ENCODE measurements around the gene MSL1. TPM values are rescaled to one million over a fixed set of nuclear protein-coding genes. Genes with fewer than 3 reads are reported as not detected.

The MSL1 gene
- total RNA-seq, 4 donors from 2014 or later: 42.0 to 87.6 (median 61.7) TPM

GRCh38 chr17:40177275-40177874 lies 55.6 kb downstream of the MSL1 start, which contains the start of gene RAPGEFL1:
TSS of gene RAPGEFL1 (plus strand) at chr17:40177470. CDS start at chr17:40177862, 392 bp downstream.
- TF ChIP-seq, protein P1, sequence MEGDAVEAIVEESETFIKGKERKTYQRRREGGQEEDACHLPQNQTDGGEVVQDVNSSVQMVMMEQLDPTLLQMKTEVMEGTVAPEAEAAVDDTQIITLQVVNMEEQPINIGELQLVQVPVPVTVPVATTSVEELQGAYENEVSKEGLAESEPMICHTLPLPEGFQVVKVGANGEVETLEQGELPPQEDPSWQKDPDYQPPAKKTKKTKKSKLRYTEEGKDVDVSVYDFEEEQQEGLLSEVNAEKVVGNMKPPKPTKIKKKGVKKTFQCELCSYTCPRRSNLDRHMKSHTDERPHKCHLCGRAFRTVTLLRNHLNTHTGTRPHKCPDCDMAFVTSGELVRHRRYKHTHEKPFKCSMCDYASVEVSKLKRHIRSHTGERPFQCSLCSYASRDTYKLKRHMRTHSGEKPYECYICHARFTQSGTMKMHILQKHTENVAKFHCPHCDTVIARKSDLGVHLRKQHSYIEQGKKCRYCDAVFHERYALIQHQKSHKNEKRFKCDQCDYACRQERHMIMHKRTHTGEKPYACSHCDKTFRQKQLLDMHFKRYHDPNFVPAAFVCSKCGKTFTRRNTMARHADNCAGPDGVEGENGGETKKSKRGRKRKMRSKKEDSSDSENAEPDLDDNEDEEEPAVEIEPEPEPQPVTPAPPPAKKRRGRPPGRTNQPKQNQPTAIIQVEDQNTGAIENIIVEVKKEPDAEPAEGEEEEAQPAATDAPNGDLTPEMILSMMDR (IDR thresholded peaks at IDR 0.05; ENCODE audit: low read depth): no peak

DNA sequence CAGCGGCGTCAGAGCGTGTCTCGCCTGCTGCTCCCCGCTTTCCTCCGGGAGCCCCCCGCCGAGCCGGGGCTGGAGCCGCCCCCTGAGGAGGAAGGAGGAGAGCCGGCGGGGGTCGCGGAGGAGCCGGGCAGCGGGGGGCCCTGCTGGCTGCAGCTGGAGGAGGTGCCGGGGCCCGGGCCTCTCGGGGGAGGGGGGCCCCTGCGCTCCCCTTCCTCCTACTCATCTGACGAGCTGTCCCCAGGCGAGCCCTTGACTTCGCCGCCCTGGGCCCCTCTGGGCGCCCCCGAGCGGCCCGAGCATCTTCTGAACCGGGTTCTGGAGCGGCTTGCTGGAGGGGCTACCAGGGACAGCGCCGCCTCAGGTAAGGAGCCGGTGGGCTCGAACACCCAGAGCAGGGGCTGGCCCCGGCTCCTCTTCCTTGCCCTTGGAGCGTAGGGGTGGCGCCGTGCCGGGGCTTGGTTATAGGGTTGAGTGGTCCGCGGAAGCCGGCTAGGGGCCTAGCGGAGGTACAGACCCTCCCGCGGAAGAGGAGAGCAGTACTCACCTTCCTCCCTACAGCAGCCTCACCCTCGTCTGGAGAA lies 56.3 kb downstream of the MSL1 start:
- TF ChIP-seq, protein P1 (IDR thresholded peaks at IDR 0.05; ENCODE audit: low read depth): no peak

- TF ChIP-seq, protein P1 (IDR thresholded peaks at IDR 0.05; ENCODE audit: low read depth): no peak
Observed at GRCh38 chr17:40178660-40179059, 56.9 kb downstream of the MSL1 start.

GRCh38 chr17:40179923-40180659 lies 58.3 kb downstream of the MSL1 start:
- TF ChIP-seq, protein P1 (IDR thresholded peaks at IDR 0.05; ENCODE audit: low read depth): no peak

DNA sequence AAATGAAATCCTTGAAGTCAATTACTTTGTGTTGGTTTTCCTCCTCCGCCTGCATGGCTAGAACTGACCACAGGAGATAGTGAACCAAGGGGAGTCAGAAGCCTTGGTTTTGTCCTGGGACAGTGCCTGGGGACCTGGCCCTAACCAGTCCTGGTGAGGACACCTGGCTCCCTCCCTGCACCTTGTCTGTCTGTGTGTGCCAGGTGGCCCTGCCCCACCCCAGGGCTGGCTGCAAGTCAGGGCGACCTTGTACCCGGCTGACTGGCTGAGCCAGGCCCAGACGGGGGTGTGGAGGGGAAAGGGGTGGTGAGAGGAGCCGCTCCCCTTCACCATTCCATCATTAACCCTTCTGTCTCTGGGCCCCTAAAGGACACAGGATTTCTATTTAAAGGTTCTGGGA lies 58.9 kb downstream of the MSL1 start:
- TF ChIP-seq, protein P1 (IDR thresholded peaks at IDR 0.05; ENCODE audit: low read depth): no peak

DNA sequence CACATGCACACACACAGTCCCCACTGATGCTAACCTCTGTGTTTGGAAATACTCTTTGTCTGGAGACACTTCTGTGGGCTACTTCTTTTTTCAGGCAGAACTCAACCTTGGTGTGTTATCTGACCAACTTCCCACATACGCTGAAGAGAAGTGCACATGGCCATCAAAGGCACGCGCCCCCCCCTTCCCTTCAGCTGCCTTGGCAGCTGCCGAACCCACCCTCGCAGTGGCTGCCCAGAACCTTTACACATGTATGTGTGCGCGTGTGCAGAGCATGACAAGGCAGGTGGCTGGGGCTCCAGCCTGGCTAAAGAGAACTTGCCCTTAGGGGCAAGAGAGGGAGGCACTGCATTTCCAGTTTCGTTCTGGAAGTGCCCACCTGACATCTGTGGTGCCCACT lies 59.4 kb downstream of the MSL1 start:
- TF ChIP-seq, protein P1 (IDR thresholded peaks at IDR 0.05; ENCODE audit: low read depth): no peak

- TF ChIP-seq, protein P1 (IDR thresholded peaks at IDR 0.05; ENCODE audit: low read depth): no peak
Observed at GRCh38 chr17:40182606-40183005, 60.8 kb downstream of the MSL1 start.
